Endometrial microvascular endothelial cells (primary cell): ENCODE data around the gene BDH1. TPM values are rescaled to one million over a fixed set of nuclear protein-coding genes. Genes with fewer than 3 reads are reported as not detected.
"Not testable (repeated sequence)": the region's sequence is repeated elsewhere in the genome, so short reads cannot be mapped to it uniquely, and the experiment has no call there.

Experiments
- in situ Hi-C: cut with HindIII; loops from 2 replicates; pipeline ENCODE4 v1.10.0; 2017; ENCODE audit warnings: low sequenced_read_pairs, low pct_unique_long_range_greater_than_20kb; ENCODE audit errors: inconsistent ontology term
- total RNA-seq: library from RNA; depleted of rRNA; stranded (reverse); fragments of >200 nt; gene quantifications from one replicate; pipeline ENCODE4 v1.2.3, GENCODE V29; 2015; ENCODE audit errors: inconsistent ontology term

Gene BDH1
- total RNA-seq = 6.0 TPM

DNA sequence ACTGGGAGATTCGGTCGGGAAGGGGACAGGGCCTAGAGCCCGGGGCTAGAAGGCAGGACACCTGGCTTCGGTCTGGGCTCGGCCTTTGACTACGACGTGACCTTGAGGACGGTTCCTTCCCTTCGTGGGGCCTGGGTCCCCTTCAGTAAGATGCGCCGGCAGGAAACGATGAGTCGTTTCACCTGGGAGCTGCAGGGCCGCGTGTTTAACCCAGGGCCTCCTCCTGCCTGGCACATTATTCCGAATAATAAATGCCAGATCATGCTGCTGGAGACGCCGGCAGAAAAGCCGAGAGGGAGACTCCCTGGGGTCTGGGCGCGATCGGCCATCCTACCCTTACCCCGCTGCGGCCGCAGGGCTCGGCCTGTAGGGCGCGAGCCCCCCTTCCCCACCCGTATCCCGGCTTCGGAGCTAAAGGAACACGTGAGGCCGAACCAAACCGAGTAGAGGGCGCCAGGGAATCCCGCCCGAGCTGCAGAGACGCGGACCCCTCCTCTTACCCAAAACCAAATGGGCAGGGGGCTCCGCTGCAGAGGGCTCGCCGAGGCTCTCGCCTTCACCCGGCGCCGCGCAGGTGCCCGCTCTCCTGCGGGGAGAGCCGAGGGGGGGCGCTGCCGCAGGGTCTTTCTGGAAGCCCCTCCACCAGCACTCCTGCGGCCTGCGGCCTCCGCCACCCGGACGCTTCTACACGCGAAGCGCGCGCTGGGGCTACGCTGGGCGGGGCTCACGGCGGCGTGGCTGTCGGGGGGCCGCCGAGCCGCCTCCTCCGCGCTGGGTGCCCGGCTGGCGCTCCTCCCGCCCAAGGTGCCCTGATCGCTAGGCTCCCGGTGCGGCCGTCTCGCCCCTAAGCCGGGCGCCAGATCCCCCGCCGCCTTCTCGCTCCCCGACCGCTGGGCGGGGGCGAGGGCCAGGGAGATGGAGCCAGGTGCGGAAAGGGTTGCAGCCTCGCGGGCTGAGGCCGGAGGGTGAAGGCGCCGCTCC is at the start of gene BDH1:
Gene BDH1 (minus strand): TSS at position 688 of the 981 bp plus-strand sequence. CDS start 9,525 bp downstream, outside the sequence.
- in situ Hi-C loops = no loop called here

- in situ Hi-C loops = no loop called here
Measured at GRCh38 chr3:197603317-197603933, 47.7 kb upstream of the BDH1 start.

DNA sequence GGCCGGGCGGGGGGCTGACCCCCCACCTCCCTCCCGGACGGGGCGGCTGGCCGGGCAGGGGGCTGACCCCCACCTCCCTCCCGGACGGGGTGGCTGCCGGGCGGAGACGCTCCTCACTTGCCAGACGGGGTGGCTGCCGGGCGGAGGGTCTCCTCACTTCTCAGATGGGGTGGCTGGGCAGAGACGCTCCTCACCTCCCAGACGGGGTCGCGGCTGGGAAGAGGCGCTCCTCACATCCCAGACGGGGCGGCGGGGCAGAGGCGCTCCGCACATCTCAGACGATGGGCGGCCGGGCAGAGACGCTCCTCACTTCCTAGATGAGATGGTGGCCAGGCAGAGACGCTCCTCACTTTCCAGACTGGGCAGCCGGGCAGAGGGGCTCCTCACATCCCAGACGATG is 46.6 kb upstream of the BDH1 start:
- in situ Hi-C loops = not testable (repeated sequence)

- in situ Hi-C loops = not testable (repeated sequence)
Measured at GRCh38 chr3:197601566-197601840, 45.7 kb upstream of the BDH1 start.

GRCh38 chr3:197600796-197601565 is 45.2 kb upstream of the BDH1 start:
- in situ Hi-C loops = no loop called here

DNA sequence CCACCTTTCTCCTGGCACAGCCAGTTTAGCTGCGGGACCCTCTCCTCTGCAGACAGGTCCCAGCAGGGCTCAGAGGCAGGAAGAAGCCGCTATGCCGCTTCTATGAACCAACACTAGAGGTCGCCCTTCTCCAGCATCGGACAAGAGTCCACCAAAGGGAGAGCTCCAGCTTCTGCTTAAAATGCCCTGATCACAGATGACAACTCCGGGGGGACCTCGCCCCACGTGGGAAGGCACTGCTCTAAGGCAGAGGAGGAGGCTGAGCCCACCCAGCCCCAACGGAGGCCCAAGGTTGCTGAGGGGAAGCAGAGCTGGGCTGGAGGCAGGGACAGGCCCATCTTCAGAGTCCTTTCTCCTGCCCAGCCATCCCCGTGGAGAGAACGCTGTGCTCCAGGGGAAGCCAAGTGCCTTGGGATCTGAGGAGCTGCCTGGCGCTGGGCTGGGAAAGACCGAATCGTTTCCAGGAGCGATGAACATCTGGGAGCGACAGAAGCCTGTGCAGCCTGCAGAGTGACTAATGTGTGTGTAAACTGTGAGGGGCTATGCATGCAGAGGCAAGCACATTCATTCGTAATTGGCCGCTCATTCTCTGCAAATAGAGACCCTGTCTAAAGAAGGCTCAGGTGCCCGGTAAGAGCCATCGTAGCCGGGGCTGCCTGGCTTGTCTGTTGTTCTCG is 43.5 kb upstream of the BDH1 start:
- in situ Hi-C loops = loop anchor here (5.0 kb wide), 1 partner anchor 73 kb away; no protein-coding TSS in a partner anchor

GRCh38 chr3:197598404-197598980 is 42.7 kb upstream of the BDH1 start:
- in situ Hi-C loops = loop anchor here (5.0 kb wide), 1 partner anchor 74 kb away; no protein-coding TSS in a partner anchor

- in situ Hi-C loops = loop anchor here (5.0 kb wide), 1 partner anchor 75 kb away; no protein-coding TSS in a partner anchor
Measured at GRCh38 chr3:197597335-197597734, 41.6 kb upstream of the BDH1 start.

GRCh38 chr3:197595470-197596185 is 39.9 kb upstream of the BDH1 start:
- in situ Hi-C loops = loop anchor here (5.0 kb wide), 1 partner anchor 77 kb away; no protein-coding TSS in a partner anchor

DNA sequence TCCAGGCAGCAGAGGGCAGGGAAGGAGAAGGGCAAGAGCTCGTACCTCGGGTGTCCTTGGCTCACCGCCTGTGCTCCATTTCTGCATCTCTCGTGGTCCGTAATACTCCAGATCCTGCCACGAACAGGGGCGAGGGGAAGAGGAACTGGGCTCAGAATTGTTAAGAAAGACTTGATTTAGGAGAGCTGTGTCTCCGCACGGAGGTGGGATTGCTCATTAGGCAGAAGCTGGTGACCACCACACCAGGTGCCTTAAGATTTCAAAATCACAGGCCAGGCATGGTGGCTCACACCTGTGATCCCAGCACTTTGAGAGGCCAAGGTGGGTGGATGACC is 37.2 kb upstream of the BDH1 start:
- in situ Hi-C loops = no loop called here

- in situ Hi-C loops = no loop called here
Measured at GRCh38 chr3:197592361-197593045, 36.7 kb upstream of the BDH1 start.

- in situ Hi-C loops = no loop called here
Measured at GRCh38 chr3:197591816-197592215, 36.0 kb upstream of the BDH1 start.

DNA sequence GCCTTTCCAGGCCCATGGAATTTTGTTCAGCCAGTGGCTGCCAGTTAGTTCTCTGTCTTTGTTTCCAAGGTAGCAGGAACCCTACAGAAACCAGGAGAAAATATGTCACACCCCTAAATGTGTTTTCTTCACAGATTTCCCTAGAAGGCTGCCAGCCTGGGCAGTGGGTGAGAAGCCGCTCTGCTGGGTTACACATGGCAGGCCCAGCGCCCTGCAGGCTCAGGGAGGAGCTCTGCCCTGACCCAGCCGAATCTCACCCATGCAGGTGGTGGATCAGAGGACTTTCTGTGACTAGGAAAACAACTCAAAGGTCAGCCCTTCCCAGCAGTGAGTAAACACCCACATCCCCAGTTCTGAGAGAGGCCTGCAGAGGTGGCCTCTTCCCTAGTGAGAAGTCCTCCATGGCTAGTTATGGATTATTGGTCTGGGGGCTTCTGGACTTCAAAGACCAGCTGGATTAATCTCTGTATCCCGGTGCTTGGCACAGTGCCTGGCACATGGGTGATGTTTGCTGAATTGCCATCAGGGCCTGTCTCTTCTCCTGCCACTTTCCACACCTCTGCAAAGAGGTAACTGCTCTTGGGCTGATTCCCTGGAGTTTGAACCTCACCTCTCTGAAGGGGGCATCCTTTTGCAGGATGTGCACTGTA is 34.7 kb upstream of the BDH1 start:
- in situ Hi-C loops = no loop called here

DNA sequence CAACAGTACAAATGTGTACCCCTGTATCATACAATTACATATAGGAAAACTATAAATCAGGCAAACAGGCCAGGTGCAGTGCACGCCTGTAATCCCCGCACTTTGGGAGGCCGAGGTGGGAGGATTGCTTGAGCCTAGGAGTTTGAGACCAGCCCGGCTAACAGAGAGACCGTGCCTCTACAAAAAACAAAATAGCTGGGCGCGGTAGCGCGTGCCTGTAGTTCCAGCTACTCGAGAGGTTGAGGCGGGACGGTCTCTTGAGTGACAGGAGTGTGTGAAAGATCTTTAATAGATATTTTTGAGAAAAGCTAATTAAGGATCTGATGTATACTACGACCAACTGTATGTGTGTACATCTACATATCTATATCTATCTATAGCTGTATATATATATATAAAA is 33.8 kb upstream of the BDH1 start:
- in situ Hi-C loops = no loop called here

- in situ Hi-C loops = not testable (repeated sequence)
Measured at GRCh38 chr3:197586768-197587167, 31.0 kb upstream of the BDH1 start.

DNA sequence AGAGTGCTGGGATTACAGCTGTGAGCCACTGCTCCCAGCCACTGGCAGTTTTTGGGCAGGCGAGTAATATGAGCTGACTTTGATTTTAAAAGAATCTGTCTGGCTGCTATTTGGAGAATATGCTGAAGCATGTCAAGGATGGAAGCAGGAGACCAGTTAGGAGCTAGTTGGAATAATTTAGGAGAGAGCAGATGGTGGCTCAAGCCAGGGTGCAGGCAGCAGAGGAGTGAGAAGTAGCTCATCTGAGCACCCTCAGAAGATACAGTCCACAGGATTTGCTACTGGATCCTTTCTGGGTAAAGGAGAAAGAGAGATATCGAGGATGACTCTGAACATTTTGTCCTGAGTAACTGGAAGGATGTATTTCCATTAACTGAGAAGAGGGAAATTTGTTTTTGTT is 30.4 kb upstream of the BDH1 start:
- in situ Hi-C loops = no loop called here

- in situ Hi-C loops = no loop called here
Measured at GRCh38 chr3:197584733-197585132, 29.0 kb upstream of the BDH1 start.
